GM18951 (cell line): ENCODE measurements around the gene KRTAP10-12.

Experiments
- POLR2A ChIP-seq: IDR thresholded peaks from 4 replicates; pipeline ENCODE4 v1.6.1; 2011; ENCODE audit warnings: mild to moderate bottlenecking; ENCODE audit not compliant: insufficient read length, insufficient read depth; ENCODE audit errors: extremely low read depth
- in situ Hi-C: fragments of 300-500 bp; cut with MboI; formaldehyde crosslinking; loops from one replicate; pipeline ENCODE4 v1.12.0; 2022; ENCODE audit warnings: low sequenced_read_pairs, mixed read lengths, inconsistent platforms; ENCODE audit not compliant: unreplicated experiment

KRTAP10-12 gene

GRCh38 chr21:44697811-44698734 lies 1.1 kb downstream of the KRTAP10-12 start:
- in situ Hi-C loops, result no loop called here
- no peak for TF ChIP-seq POLR2A

GRCh38 chr21:44699502-44700001 lies 2.6 kb downstream of the KRTAP10-12 start:
- in situ Hi-C loops, result no loop called here

DNA sequence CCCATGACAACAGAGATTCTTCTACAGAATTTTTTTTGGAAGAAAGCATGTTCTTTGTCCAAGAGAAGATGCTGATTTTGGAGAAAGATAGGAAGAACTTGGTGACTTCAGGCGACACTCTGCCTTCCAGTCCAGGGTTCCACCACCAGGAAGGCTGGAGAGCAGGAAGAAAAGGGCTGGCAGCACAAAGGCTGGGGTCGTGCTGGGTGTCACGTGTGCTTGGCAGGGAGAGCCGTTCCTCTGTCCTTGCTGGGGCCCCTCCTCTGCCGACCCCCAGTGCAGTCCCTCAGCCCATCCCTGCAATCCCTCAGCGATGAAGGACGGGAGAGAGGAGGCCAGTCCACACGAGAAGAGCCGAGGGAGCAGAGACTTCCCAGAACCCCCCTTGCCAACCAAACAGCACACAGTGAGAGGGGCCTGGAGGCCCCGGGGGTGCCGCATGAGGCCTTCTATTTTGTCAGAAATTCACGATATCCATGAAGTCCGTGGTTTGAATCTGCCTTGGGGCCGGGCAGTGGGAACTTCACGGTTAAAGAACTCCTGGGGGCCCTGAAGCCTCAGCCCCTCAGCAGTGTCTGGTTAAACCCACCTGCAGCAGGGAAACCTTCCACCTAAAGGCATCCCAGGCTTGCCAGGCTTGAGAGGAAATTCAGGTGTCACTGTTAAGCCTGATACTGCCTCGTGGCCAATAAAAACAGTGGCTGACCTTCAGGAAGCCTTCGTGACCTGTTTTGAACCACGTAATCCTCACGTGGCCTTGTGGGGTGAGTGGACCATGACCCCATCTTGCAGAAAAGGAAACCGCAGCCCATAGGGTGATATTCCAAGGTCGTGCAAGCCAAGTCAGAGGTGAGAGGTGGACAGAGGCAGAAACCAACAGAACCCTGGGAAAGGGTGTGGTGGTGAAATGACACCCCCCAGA lies 3.4 kb downstream of the KRTAP10-12 start:
- in situ Hi-C loops, result no loop called here
- no peak for TF ChIP-seq POLR2A

More at GRCh38 chr21:44699502-44700001, 2.6 kb downstream of the KRTAP10-12 start:
- TF ChIP-seq POLR2A, result no peak

GRCh38 chr21:44701023-44701400 lies 4.0 kb downstream of the KRTAP10-12 start:
- in situ Hi-C loops, result no loop called here
- TF ChIP-seq POLR2A, result no peak

- no peak for TF ChIP-seq POLR2A
- in situ Hi-C loops, result no loop called here
These were observed 4.6 kb downstream of the KRTAP10-12 start for GRCh38 chr21:44701541-44701940.

DNA sequence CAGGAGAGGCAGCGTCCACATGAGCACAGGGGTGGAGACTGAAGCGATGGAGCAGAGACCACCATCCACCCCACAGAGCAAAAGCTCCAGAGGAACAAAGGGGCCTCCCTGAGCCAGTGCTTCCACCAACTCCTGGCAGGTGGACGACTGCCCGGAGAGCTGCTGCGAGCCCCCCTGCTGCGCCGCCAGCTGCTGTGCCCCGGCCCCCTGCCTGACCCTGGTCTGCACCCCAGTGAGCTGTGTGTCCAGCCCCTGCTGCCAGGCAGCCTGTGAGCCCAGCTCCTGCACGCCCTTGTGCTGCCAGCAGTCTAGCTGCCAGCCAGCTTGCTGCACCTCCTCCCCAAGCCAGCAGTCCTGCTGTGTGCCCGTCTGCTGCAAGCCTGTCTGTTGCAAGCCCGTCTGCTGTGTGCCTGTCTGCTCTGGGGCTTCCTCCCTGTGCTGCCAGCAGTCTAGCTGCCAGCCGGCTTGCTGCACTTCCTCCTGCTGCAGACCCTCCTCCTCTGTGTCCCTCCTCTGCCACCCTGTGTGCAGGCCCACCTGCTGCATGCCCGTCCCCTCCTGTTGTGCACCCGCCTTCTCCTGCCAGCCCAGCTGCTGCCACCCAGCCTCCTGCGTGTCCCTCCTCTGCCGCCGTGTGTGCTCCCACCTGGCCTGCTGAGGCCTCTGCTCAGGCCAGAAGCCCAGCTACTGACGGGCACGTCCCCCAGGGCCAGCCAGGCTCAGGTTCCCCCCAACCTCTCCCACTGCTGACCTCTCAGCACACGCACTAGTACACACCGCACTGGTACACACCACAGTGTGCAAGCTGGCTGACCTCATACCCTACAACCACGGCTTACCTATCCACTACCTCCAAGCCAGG lies 5.4 kb downstream of the KRTAP10-12 start:
- in situ Hi-C loops, result no loop called here
- TF ChIP-seq POLR2A, result no peak

DNA sequence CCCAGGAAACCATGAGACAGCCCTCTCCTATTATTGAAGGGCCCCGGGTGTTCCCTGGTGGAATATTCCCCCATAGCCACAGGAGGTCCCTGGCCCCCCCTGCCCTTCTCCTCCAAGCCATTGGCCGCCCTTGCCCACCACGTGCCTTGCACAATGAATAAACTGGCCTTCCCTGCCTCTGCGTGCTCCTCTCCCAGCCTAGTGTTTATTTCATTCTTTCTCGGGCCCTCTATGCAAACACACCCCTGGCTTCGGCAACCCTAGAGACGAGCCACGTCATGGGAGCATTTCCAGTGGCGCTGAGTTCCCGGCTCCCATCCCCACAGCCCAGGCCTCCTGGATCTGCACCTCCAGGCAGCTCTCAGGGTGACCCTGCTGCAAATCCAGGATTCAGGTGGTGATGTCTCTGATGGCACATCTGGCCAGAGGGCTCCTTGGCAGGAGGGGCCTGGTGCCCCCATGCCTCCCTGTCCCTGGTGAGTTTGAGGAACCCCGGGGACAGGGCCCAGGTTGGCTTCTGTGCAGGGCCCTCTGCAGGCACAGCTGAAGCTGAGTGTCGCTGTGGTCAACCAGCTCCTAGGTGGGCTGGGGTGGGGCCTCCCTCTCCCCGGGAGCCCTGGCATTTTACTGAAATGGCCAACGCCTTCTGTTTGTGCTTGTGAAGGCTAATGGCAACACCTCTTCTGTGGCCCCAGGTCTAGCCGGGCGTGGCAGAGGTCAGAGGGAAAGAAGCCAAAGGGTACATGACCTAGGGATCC lies 6.2 kb downstream of the KRTAP10-12 start:
- in situ Hi-C loops, result no loop called here
- TF ChIP-seq POLR2A, result no peak

DNA sequence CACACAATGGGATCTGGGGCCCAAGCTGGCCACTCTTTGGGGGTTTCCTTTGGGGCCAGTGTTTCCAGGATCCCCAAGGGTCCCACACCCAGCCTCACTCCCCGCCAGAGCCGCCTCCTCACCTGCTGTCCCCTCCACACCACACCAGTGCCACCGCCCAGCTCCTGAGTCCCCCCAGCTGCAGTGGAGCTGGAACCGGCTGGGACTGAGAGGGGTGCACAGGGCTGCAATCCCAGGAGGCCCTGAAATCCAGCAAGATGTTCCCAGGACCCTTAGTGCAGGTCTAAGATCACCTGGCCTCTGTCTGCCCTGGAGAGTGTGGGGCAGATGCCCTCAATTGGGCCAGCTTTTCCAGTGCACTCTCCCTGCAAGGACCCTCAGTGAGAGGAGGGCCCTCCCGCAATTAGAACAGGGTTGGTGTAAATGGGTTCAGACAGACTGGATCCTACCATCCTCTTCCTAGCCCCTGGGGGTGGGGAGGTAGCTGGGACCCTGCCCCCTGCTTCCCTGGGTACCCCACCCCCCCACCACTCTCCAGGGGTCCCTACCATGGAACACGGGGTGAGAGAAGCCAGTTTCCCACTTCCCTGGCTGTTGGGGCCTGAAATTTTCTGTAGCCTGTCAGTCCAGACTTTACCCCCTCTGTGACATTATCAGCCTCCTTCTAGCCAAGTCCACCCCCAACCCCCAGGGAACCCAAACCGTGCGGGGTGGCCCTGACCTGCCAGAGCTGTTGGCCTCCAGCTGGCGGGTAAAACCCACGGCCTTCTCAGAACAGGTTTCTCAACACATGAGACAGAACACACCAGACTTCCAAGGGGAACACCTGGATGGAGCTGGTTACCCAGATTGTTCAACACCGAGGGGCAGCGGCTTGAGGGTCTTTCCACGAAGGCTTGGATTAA lies 7.0 kb downstream of the KRTAP10-12 start:
- in situ Hi-C loops, result no loop called here
- TF ChIP-seq POLR2A, result no peak

DNA sequence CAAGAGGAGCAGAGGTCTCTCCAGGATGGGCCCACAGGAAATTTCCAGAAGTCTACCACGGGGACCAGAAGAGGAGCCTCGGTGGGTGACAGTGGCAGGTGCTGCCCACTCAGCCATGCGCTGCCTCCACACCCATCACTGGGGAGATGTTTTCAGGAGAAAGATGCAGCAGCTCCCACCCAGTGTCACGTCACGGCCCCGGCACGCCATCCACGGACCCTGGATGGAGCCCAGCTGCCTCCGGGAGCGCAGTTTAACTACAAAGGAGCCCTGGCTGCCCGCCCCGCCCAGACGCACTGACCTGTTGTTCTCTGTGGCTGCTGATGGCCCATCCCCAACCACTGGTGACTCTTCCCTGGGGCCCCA lies 7.6 kb downstream of the KRTAP10-12 start:
- in situ Hi-C loops, result no loop called here
- TF ChIP-seq POLR2A, result no peak

DNA sequence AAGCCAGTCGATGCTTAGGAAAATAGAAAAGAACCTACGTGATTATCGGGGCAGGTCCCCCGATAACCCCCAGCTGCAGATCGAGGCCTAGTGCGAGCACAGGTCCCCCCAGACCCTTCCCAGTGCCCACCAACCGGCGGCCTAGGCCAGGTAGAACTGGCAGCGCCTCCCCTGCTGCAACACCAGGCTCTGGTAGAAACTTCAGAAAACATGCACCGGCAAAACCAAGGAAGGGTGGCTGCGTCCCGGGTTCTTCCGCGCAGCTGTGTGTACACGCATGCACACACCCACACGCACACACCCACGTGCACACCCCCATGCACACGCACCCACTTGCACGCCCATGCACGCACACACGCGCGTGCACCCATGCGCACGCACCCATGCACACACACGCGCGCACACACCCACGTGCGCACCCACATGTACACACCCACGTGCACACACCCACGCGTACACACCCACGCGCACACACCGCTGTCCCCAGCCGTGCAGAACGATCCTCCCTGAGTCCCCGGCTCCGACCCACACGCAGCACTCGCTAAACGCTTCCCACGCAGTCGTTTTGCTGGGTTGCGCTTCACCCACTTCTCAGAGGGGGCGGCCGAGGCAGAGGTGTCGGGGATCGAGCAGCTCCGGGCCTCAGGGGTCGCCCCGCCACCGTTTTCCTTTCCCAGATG lies 9.2 kb downstream of the KRTAP10-12 start:
- no peak for TF ChIP-seq POLR2A
- in situ Hi-C loops, result no loop called here
